HG03521 (cell line): Measurements from ENCODE around the gene SMOC2.

ENCODE experiments used
- ATAC-seq: cut with Tn5 transposase; IDR thresholded peaks from one replicate; pipeline ENCODE4 v1.9.1; 2021; ENCODE audit warnings: mild to moderate bottlenecking, moderate library complexity; ENCODE audit not compliant: unreplicated experiment

SMOC2 gene

DNA sequence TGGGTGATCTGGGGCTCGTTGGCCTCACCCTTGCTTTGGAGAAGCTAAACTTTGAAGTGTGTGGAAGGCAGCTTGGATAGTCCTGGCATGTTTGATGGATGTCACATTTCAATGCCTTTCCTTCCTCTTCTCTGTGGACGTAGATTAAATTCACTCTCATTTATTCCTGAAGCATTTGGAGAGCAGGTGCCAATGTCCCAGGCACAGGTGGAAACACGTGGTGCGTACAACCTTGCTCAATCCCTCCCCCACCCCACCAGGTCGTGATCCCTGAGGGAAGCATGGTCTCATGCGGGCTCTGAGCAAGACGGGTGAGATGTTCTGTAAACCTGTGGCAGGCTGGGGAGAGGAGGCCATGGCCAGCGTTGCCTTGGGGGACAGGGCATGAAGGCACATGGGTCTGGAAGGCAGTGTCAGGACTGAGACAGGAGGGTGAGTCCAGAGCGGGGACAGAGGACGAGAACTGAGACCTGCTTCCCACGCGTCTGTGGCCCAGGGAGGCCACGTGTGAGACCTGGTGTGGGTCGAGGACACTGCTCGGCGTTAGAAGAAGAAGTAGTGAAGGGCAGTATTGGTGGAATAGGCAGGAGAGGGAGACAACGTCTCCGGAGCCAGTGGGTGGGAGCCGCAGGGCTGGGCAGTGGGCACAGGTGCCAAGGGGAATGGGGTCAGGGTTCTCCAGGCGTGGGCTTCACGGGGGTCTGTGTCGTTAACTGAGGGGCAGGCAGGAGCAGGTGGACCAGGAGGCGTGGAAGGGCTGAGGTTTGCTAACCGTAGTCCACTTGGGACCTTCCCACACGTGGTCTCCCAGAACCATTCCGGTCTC, 34.4 kb downstream of the SMOC2 start:
- ATAC-seq: no peak

DNA sequence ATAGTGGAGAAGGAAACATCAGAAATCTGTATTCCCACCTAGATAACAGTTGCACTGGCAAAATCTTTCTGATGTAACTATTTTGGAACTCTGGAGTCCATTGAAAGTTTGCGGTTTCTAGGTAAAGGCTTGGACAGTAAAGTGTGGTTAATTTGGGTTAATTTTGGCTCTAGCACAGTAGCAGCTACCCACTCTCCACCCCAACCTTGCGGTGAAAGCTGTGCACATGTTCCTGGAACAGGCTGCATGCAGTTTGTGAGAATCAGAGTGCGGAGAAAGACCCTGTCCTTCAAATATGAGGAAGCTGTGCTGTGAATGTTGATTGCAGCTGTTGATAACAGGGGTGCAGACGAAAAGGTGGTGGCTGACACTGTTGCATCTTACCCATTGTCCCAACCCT, 38.4 kb downstream of the SMOC2 start:
- ATAC-seq: no peak

DNA sequence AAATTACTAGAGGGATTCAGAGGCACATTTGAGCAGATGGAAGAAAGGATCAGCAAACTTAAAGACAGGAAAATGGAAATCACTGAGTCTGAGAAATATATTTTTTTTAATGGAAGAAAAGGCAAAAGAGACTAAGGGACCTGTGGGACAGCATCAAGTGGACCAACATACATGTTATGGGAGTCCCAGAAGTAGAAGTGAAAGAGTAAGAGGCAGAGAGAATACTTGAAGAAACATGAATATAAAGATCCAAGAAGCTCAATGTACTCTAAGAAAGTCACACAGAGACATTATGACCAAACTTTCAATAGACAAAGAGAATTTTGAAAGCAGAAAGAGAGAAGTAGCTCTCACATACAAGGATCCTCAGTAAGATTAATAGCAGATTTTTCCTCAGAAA, 39.5 kb downstream of the SMOC2 start:
- ATAC-seq: no peak

DNA sequence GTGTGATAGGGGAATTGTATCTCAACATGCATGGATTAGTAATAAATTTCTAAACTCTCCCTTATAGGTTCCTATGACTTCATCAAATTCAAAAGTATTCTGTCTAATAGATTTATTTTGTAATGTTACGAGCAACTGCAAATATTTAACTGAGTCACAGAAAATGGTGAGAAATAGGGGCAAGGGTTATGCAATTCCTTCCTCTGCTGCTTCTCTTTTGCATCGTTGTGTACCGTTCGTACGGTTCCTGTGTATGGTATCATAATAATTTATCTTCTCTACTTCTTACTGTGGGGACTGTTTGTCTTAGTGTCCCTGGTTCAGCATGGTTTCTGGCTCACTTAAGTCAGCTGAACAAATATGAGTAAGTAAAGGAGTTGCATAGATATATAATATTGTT, 44.8 kb downstream of the SMOC2 start:
- no peak for ATAC-seq

GRCh38 chr6:168490757-168491156, 49.8 kb downstream of the SMOC2 start:
- no peak for ATAC-seq

- ATAC-seq: no peak
These were observed 53.0 kb downstream of the SMOC2 start for GRCh38 chr6:168493976-168494375.

DNA sequence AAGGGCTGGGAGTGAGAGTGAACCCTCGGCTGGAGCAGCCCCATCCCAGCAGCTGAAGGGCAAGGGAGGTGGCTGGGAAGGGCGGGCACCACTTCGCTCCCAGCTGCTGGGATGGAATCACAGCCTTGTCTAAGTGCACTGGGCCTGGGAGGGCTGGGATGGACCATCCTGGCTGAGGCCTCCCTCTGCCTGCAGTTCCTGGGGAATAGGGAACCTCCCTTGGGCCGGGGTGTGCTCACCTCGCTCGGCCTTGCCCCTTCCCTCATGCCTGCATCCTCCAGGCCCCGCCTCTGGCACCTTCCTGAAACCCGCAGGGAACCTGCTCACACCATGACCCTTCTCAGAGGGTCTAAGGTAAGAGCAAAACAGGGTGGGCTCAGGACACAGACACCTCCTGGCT, 53.7 kb downstream of the SMOC2 start:
- ATAC-seq: no peak

GRCh38 chr6:168495133-168495532, 54.1 kb downstream of the SMOC2 start:
- no peak for ATAC-seq

GRCh38 chr6:168495636-168496035, 54.7 kb downstream of the SMOC2 start:
- no peak for ATAC-seq

DNA sequence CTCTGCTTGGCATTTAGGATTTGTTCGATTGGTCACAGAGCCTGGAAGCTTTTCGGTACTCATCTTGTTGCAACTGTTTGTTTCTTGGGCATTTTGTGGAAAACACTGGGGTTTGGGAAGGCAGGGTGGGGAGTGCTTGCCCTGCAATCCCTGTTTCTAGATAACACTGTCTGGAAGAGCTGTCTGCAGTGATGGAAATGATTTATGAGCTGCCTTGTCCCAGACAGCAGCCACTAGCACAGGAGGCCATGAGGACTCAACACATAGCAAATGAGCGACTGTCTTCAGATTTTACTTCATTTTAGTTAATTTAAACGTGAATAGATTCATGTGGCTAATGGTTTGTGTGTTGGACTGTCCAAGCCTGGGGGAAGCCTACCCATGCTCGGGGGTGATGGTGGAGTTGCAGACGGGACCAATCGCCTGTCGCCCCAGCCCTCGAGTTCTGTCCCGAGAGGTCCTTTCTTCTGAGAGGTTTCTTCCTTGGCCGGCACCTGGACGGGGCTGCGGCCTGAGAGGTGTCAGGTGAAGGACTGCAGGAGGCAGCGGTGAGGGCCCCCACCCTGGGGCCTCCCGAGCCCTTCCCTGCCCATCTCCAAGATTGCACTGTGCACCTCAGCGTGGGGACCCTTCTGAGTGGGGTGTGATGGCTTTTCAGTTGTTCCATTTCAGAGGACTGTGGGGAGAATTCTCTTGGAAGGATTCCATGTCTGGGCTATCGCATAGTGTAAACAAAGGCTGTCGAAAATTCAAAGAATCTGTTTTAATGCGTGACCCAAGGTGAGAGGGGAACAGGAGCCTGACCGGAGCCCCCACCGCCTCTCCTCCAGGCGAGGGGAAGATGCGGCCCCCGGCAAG, 55.4 kb downstream of the SMOC2 start:
- no peak for ATAC-seq

DNA sequence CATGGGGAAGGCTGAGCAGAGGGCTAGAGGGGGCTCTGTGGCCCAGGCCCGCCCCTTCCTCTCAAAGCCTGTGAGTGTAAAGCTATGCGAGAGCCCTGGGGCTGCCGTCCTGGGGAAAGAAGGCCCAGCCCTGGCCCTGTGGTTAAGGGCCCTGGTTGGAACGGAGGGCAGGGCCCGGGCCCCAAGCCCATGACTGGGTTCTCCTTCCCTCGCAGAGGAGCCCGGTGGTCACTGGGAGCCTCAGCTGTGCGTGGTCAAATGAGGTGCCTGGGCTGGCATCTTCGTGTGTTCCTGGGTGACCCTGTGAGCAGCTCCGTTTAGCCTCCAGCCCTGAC, 56.0 kb downstream of the SMOC2 start:
- ATAC-seq: no peak

- ATAC-seq: no peak
These were observed 56.4 kb downstream of the SMOC2 start for GRCh38 chr6:168497381-168497780.

- no peak for ATAC-seq
These were observed 57.3 kb downstream of the SMOC2 start for GRCh38 chr6:168498161-168498843.

DNA sequence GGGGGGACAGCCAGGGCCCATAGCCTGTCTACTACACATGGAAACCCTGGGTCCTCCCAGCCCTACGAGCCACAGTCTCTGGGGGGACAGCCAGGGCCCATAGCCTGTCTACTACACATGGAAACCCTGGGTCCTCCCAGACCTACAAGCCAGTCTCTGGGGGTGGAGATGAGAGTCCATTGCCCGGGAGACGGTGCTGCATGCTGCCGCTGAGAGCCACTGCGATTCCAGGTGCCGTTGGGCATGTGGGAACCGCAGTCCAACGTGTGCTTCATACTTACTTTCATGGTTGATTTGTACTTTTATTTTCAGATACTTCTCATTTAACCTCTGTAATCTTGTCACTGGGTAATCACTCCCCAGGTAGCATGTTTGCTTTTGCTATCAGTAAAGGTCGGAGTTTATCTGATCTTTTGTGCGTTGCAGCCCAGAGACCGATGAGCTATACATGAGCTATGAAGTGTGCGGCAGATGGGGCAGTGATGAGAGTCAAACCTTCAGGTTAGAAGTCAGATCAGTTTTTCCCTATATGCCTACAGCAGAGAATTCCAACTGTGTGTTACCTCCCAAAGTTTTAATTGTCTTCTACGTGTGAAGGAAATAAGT, 58.2 kb downstream of the SMOC2 start:
- ATAC-seq: no peak

DNA sequence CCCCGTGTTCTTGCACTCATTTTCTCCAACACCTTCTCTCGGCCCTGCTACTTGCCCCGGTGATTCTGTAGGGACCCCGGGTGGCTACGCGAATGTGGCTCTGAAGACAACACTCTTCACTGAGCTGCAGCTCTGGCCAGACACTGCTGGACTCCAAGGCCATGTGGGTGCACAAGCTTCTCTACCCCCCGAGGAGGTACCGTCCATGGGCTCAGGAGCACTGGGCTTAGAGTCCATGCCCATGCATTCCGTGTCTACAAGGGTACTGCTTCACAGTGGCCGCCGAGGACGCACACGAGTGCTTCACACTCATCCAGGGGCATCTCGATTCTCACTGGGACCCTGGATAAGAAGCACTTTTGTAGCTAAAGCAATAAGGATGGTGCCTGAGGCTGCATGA, 59.5 kb downstream of the SMOC2 start:
- ATAC-seq: no peak

DNA sequence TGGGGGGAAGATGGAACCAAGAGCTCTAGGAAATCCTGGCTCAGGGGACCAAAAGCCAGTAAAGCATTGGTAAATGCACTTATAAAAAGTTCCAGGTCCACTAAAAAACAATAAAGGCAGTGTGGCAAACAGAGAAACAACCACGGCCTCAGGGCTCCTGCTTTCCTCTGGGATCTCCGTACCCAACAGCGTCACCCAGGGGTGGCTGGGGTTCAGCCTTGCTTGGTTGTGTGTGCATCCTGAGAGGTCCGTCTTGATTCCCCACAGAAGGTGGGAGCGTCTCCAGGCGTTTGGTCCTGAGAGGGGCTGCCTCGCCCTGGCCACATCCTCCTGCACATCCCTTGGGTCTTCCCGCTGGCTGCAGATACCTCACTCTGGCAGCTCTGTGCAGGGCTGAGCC, 60.6 kb downstream of the SMOC2 start:
- no peak for ATAC-seq

DNA sequence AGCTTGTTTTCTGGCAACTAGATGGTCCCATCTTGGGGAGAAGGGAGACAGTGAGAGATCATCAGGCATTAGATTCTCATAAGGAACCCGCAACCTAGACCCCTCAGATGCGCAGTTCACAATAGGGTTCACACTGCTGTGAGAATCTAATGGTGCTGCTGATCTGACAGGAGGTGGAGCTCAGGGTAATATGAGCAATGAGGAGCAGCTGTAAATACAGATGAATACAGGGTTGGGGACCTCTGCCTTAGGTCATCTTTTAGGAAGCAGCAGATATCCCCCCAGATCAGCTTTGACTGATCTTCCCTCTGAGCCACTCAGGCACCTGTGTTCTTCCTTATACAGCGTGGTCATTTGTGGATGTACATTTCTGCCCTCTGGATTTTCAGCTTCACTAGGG, 63.4 kb downstream of the SMOC2 start:
- no peak for ATAC-seq

DNA sequence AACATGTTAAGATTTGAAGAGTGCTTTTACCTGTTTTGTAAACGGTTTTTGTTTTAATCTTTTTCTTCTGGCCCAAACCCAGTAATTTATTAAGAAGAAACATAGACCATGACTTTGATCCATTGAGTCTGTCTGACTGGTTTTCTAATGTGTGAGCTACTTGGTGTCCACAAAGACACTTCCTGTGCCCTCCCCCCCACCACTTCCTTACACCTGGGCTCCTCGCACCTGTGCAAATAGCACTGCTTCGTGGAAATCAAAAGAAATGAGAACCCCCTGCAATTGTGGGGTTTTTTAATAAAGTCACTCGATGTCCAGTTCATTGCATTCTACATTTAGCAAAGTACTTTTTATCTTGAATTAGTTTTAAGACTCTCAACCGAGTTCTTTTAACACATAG, 65.5 kb downstream of the SMOC2 start:
- no peak for ATAC-seq

DNA sequence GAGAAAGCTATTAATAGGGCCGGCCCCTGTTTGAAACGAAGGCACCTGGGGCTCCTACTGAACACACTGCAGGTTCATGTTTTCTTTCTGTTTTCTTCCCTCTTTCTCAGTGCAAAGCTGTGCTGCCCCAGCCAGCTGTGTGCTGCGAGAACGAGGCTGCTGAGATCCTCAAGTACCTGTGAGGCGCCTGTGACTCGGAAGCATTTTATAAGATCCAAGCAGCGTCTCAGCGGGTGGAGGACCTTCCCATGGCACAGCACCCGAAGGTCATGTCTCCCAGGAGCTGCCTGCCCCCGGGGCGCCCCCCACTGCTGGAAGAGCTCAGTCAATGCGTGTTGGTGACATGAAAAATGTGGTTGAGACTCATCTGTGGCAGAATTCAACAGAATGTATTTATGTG, 66.3 kb downstream of the SMOC2 start:
- ATAC-seq: no peak

GRCh38 chr6:168507730-168508129, 66.7 kb downstream of the SMOC2 start:
- ATAC-seq: no peak

DNA sequence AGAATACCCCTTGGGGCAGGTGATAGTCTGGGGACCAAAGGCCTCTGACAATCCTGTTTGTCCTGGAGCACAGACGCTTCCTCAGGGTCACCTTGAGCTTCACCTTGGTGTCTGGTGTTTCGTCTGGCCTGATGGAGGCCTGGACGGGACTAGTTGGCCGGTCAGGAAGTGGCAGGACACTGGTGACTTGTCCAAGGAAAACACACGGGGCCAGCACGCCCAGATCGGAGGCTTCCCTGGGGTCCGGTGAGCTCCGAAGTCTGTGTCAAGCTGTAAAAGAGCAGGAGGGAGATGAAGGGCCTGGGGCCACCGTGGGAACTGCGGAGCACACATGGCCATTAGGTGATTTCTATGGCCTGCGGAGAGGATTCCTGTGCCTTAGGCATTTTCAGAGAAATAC, 67.9 kb downstream of the SMOC2 start:
- ATAC-seq: no peak
